NCI-H446 treated with DMSO at 0.1 percent for 48 hours (cell line): ENCODE measurements around the gene BBS4.
A peak's percentile ranks its signal among the peaks of the same experiment; 100 is the strongest.

Experiments used
- DNase-seq: peaks from one replicate; lab custom pipeline; 2025; lab: John Stamatoyannopoulos, UW

BBS4 gene

DNA sequence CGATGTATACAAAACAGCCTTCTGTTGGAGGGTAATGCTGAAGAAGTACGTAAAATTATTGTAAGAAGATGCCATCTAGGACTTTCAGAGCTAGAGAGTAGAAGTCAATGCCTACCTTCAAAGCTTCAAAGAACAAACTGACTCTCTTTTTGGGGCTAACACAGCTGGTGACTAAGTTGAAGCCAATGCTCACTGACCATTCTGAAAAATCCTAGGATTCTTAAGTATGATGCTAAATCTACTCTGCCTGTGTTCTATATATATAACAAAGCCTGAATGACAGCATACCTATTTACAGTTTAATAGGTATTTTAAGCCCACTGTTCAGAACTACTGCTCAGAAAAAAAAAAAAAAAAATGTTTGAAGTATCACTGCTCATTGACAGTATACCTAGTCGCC lies 78.6 kb downstream of the BBS4 start:
- no peak for DNase-seq

- no peak for DNase-seq
Measured at GRCh38 chr15:72766025-72766424, 80.0 kb downstream of the BBS4 start.

- DNase-seq: no peak
Measured at GRCh38 chr15:72766780-72767179, 80.8 kb downstream of the BBS4 start.

- DNase-seq: no peak
Measured at GRCh38 chr15:72770673-72771328, 84.8 kb downstream of the BBS4 start.

- DNase-seq: no peak
Measured at GRCh38 chr15:72771329-72771725, 85.3 kb downstream of the BBS4 start.

DNA sequence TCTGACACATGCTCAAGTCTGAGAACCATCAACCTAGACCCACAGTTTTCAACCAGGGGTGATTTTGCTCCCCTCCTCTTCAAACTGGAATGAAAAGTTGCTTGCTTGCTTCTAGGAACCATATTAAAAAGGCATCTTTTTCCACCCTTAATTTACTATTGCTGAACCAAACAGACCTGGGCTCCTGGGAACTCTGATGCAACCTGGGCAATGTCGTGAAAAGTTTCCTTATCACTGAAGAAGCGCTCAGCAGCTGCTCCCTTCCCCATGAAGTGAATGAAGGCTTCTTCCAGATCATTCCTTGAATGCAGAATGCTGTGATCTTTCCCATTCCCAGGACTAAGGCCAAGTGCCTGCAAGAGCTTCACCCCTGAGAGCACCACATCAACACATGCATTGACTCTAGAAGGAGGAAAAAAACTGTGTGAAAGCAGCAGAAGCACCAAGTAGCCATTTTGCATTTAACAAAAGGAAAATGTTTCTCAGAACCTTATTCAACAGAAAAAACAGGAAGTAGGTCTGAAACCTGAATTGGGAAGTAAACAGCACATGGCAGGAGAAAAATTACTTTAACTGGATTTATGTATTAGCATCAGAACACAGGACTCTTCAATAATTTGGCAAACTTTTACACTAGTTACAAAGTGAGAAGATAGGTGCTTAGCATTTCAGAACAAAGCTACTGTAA lies 88.8 kb downstream of the BBS4 start:
- no peak for DNase-seq

DNA sequence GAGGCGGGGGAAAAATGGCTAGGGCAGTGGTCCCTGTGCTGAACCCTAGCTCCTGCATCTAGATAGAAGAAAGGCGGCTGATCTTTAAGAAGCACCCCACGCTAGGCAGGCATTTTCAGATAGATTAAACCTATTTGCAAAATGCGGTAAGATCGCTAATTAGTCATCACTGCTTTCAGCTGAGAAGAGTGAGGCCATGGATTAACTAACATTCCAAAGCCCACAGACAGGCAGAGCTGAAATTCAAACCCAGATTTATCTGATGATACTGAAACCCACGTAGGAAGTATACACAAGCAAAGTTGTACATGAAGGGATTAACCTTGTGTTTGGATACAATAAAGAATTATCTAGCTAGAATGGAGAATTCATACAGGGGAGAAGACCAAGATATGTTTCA lies 92.8 kb downstream of the BBS4 start:
- DNase-seq: no peak

- no peak for DNase-seq
Measured at GRCh38 chr15:72781631-72782030, 95.6 kb downstream of the BBS4 start.

DNA sequence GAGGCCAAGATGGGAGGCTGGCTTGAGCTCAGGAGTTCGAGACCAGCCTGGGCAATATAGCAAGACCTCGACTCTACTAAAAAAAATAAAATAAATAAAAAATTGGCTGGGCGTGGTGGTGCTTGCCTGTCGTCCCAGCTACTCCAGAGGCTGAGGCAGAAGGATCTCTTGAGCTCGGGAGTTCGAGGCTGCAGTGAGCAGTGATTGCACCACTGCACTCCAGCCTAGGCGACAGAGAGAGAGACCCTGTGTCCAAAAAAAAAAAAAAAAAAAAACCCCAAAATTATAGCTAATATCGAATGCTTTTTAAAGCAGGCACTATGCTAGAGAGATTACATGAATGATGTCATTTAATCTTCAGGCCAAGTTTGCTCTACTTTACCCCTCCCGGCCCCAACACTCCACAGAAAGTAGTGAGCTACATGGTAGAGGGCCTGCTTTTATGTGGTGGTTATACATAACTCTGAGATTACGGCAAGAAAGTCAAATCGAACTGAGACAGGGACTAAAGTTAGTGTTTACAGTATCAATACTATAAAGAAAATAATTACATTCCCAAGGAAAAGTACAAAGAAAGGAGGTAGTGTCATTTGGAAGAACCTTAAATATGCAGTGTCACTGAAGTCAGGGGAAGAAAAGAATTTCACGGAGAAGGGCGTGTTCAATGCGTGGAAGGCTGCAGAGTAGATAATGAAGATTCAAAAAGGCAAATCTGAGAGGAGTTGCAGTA lies 96.4 kb downstream of the BBS4 start:
- no peak for DNase-seq

DNA sequence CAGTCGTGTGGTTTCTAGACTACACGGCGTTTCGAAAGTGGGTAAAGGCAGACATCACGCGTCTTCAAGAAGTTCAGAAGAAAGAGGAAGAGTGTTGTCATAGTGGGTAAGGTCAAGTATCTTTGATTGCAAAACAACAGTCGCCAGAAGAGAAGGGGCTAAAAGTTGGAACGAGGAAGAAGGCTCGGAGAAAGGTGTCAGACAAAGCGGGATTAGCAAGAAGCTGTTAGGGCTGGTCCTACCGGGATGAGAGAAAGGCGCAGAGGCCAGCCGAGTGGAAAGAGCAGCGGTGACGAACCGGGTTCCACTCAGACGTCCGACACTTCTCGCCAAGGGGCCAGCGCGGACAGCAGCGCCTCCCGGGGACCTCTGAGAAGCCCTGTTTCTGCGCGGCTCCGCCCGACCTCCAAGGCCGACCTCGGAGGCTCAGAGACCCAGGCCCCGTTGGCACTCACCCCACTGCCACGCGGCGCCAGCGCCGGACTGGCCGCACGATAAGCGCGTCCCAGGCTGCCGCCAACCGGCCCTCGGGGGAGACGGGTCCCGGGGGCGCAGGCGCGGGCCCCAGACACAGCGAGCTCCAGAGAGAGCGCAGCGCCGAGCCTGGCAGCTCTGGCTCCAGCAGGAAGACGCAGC lies 97.1 kb downstream of the BBS4 start:
- no peak for DNase-seq

- DNase-seq: peak; percentile 87
Measured at GRCh38 chr15:72783640-72784455, 97.8 kb downstream of the BBS4 start, which contains the start of gene ADPGK. Gene ADPGK (minus strand): TSS chr15:72783758. CDS start chr15:72783691, 67 bp downstream.

DNA sequence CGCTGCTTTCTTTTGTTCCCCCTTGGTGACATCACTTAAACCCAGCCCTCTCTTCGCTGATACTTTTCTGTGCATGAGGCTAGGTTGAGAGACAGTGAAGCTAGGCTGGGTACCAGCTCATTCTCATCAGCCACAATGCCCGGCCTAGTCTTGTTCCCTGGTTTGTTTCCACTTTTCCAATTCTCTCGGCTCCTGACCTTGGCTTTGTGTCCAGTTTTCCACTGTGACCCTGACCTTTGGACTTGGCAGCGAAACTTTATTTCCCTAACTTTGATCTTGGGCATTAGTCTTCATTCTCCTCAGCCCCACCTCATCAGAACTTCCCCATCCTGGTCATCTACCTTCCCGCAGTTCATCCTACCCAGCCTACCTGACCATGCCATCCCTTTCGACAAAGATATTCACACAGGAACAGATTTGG lies 98.5 kb downstream of the BBS4 start:
- DNase-seq: no peak

- no peak for DNase-seq
Measured at GRCh38 chr15:72785432-72785831, 99.4 kb downstream of the BBS4 start.

DNA sequence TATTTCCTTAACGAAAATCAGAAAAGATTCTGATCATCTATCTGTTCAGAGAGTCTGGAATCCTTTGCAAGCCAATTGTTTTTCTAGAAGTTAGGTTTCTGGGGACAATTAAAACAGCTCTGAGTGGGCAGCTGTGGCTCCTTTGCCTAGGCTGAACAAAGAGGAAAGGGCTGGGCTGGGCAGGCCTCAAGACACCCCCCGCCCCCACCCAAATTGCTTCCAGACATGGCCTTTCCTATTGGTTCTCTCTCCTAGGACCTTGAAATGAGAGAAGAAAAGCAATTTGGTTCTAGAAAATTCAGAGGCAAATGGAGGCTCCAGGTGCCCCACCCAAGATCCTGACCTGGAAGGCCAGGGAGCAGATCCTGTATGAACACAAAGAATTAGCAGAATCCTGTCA lies 99.8 kb downstream of the BBS4 start:
- DNase-seq: no peak

DNA sequence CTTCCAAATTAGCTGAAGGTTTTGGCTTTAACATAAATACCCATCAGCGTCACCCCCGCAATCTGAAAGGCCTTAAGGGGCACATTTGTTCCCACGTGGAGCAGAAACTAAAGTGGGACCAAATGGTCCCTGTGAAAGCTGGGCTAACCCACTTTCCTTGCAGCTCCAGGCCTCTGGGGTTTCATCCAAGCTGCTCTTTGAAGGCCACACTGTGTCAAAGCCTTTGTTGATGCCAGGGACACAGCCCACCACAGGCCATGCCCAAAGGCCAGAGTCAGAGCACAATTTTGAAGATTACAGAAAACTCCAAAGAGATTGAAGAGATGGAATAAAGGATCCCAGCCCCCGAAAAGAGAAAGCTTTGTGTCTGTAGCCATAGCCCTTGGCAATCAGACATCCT lies 100.2 kb downstream of the BBS4 start:
- no peak for DNase-seq

GRCh38 chr15:72786676-72787345 lies 100.8 kb downstream of the BBS4 start:
- DNase-seq: no peak

DNA sequence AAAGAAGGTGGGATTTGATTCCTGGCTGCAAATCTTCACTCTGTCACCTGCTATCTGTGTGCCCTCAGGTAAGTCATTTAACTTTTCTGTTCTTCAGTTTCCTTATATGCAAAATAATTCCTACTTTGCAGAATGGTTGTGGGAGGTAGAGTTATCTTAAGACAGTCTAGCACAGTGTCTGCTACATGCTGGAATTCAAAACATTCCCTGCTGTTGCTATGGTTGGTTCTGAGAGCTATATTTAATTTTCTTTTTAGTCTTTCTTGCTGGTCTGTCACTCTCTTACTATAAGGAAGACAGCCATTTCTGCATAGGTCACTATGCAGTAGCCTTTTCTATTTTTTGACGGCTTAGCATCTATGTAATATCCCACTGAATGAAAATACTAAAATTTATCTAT lies 101.5 kb downstream of the BBS4 start:
- DNase-seq: no peak
